GM18520 (cell line): ENCODE measurements around the gene OTUB2.

Source experiments
- ATAC-seq: cut with Tn5 transposase; IDR thresholded peaks from one replicate; pipeline ENCODE4 v1.9.1; 2021; ENCODE audit not compliant: unreplicated experiment

OTUB2 gene

GRCh38 chr14:94020267-94020666 lies 5.9 kb upstream of the OTUB2 start:
- no peak for ATAC-seq

- no peak for ATAC-seq
Measured at GRCh38 chr14:94021001-94021400, 5.1 kb upstream of the OTUB2 start.

GRCh38 chr14:94021416-94022157 lies 4.6 kb upstream of the OTUB2 start:
- no peak for ATAC-seq

- no peak for ATAC-seq
Measured at GRCh38 chr14:94022532-94023411, 3.4 kb upstream of the OTUB2 start.

GRCh38 chr14:94024549-94024948 lies 1.6 kb upstream of the OTUB2 start:
- ATAC-seq, result no peak

- no peak for ATAC-seq
Measured at GRCh38 chr14:94025720-94026119, 420 bp upstream of the OTUB2 start.

- ATAC-seq, result no peak
Measured at GRCh38 chr14:94026889-94027469, 839 bp downstream of the OTUB2 start.

- no peak for ATAC-seq
Measured at GRCh38 chr14:94027566-94028449, 1.7 kb downstream of the OTUB2 start.

GRCh38 chr14:94028450-94028826 lies 2.3 kb downstream of the OTUB2 start:
- no peak for ATAC-seq

- ATAC-seq, result no peak
Measured at GRCh38 chr14:94029265-94029664, 3.1 kb downstream of the OTUB2 start.

GRCh38 chr14:94029671-94030203 lies 3.6 kb downstream of the OTUB2 start:
- ATAC-seq, result no peak

- no peak for ATAC-seq
Measured at GRCh38 chr14:94030571-94030970, 4.4 kb downstream of the OTUB2 start.

GRCh38 chr14:94031161-94031882 lies 5.2 kb downstream of the OTUB2 start:
- ATAC-seq, result no peak

- no peak for ATAC-seq
Measured at GRCh38 chr14:94031883-94032279, 5.7 kb downstream of the OTUB2 start.

GRCh38 chr14:94034886-94035285 lies 8.7 kb downstream of the OTUB2 start:
- no peak for ATAC-seq

GRCh38 chr14:94036313-94037167 lies 10.4 kb downstream of the OTUB2 start:
- no peak for ATAC-seq

GRCh38 chr14:94037954-94038353 lies 11.8 kb downstream of the OTUB2 start:
- ATAC-seq, result no peak

- no peak for ATAC-seq
Measured at GRCh38 chr14:94038510-94038909, 12.4 kb downstream of the OTUB2 start.
